K562 (cell line): ENCODE data around the gene NOM1. TPM values are rescaled to one million over a fixed set of nuclear protein-coding genes. Genes with fewer than 3 reads are reported as not detected.

Experiments used
- ARHGAP35 ChIP-seq: fragments of 450-650 bp; IDR thresholded peaks from 2 replicates; pipeline ENCODE4 v1.6.1; 2018; ENCODE audit not compliant: partially characterized antibody
- ELF4 ChIP-seq: fragments of 450-650 bp; formaldehyde crosslinking; IDR thresholded peaks from 2 replicates; pipeline ENCODE4 v1.4.0; 2022; ENCODE audit warnings: missing genetic modification characterization
- GTF2F1 ChIP-seq: IDR thresholded peaks from 2 replicates; pipeline ENCODE4 v1.6.1; 2011; ENCODE audit warnings: low read depth, low read length, improper control_type of control experiment
- KDM5B ChIP-seq: fragments of 200-600 bp; sonication (generic); IDR thresholded peaks from 2 replicates; pipeline ENCODE4 v1.6.1; 2012; ENCODE audit warnings: low read depth, mild to moderate bottlenecking, moderate library complexity, low read length, control low read depth, inconsistent platforms; ENCODE audit not compliant: insufficient replicate concordance
- PTTG1 ChIP-seq: fragments of 450-650 bp; IDR thresholded peaks from 2 replicates; pipeline ENCODE4 v1.6.1; 2016; ENCODE audit warnings: low read depth, mild to moderate bottlenecking, missing genetic modification characterization, missing compliant biosample characterization
- SMARCE1 ChIP-seq: fragments of 450-650 bp; IDR thresholded peaks from 2 replicates; pipeline ENCODE4 v1.7.1; 2016; ENCODE audit warnings: mild to moderate bottlenecking
- TBP ChIP-seq: optimal IDR thresholded peaks from 2 replicates; pipeline ENCODE3; 2011; ENCODE audit warnings: low read depth, low read length, improper control_type of control experiment
- ZNF274 ChIP-seq: IDR thresholded peaks from 2 replicates; pipeline ENCODE4 v1.6.1; 2011; ENCODE audit warnings: low read depth, mild to moderate bottlenecking, low read length, moderate library complexity, borderline replicate concordance
- polyA plus RNA-seq, 8 experiments: library from polyadenylated mRNA; depleted of rRNA in 4 of 8; stranded (reverse) in 5 of 8; unstranded in 3 of 8; fragments of >200 nt; fragmentation: Nextera tagmentation in 2 of 8; fragmentation: Illumina TruSeq in 1 of 8; extraction: Ambion mirVana in 2 of 8; extraction: Trizol in 1 of 8; gene quantifications; 2 replicates each; pipeline versions ENCODE4 v1.2.1 to v1.2.3, GENCODE V29; 2011 to 2014; ENCODE audit warnings: inconsistent platforms in 1 of 8, missing spikeins in 1 of 8
- total RNA-seq, 7 experiments: library from RNA; depleted of rRNA in 6 of 7; stranded (reverse); fragments of >200 nt in 6 of 7; fragmentation: Illumina TruSeq in 2 of 7; extraction: Trizol in 2 of 7; gene quantifications; 2 replicates each; pipeline versions ENCODE4 v1.2.1 to v1.2.3, GENCODE V29; 2011 to 2021; ENCODE audit warnings: low replicate concordance in 1 of 7
- TF ChIP-seq, protein P1 (sequence below): fragments of 450-650 bp; formaldehyde crosslinking; IDR thresholded peaks from 2 replicates; pipeline ENCODE4 v1.4.0; 2022; ENCODE audit warnings: missing genetic modification characterization
- TF ChIP-seq, protein P2 (sequence below): fragments of 450-650 bp; IDR thresholded peaks from 2 replicates; pipeline ENCODE4 v1.6.1; 2018; ENCODE audit not compliant: partially characterized antibody
- TF ChIP-seq, protein P3 (sequence below): fragments of 450-650 bp; IDR thresholded peaks from 2 replicates; pipeline ENCODE4 v1.6.1; 2016; ENCODE audit warnings: low read depth
- TF ChIP-seq, protein P4 (sequence below): fragments of 250-450 bp; sonication (Bioruptor Pico); IDR thresholded peaks from 2 replicates; pipeline ENCODE4 v1.8.0; 2021; ENCODE audit warnings: moderate library complexity, mild to moderate bottlenecking, inconsistent platforms
- TF ChIP-seq, protein P5 (sequence below): IDR thresholded peaks from 2 replicates; pipeline ENCODE4 v1.6.1; 2016; ENCODE audit warnings: missing genetic modification characterization, missing compliant biosample characterization

NOM1 gene
- total and polyA plus RNA-seq, 9 of the 15 experiments (the other 6 are each of a cell fraction or from before 2014, with no cell fraction given), result 6.8 to 47.3 (median 37.4) TPM

DNA sequence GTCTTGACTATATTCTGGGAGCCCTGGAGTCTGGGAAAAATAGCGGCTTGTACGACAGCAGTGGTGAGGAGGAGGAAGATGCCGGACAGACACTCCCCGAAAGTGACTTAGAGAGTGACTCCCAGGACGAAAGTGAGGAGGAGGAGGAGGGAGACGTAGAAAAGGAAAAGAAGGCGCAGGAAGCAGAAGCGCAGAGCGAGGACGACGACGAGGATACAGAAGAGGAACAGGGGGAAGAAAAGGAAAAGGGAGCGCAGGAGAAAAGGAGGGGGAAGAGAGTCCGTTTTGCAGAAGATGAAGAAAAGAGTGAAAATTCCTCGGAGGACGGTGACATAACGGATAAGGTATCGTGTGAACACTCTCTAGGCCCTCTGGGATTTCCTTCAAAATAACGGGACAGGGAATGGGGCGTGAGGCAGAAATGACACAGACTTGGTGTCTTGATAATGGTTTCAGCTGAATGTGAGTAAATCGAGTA, 908 bp downstream of the NOM1 start (continued):
- TF ChIP-seq, protein P1, sequence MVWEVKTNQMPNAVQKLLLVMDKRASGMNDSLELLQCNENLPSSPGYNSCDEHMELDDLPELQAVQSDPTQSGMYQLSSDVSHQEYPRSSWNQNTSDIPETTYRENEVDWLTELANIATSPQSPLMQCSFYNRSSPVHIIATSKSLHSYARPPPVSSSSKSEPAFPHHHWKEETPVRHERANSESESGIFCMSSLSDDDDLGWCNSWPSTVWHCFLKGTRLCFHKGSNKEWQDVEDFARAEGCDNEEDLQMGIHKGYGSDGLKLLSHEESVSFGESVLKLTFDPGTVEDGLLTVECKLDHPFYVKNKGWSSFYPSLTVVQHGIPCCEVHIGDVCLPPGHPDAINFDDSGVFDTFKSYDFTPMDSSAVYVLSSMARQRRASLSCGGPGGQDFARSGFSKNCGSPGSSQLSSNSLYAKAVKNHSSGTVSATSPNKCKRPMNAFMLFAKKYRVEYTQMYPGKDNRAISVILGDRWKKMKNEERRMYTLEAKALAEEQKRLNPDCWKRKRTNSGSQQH (CRISPR knock-in tag), result 0 out of 2 replicates have a peak, but pooled peaks have one; percentile 55
- peak; percentile 54 for TF ChIP-seq SMARCE1
- TF ChIP-seq GTF2F1, result no peak
- TF ChIP-seq TBP, result peak; percentile 19
- TF ChIP-seq, protein P2, sequence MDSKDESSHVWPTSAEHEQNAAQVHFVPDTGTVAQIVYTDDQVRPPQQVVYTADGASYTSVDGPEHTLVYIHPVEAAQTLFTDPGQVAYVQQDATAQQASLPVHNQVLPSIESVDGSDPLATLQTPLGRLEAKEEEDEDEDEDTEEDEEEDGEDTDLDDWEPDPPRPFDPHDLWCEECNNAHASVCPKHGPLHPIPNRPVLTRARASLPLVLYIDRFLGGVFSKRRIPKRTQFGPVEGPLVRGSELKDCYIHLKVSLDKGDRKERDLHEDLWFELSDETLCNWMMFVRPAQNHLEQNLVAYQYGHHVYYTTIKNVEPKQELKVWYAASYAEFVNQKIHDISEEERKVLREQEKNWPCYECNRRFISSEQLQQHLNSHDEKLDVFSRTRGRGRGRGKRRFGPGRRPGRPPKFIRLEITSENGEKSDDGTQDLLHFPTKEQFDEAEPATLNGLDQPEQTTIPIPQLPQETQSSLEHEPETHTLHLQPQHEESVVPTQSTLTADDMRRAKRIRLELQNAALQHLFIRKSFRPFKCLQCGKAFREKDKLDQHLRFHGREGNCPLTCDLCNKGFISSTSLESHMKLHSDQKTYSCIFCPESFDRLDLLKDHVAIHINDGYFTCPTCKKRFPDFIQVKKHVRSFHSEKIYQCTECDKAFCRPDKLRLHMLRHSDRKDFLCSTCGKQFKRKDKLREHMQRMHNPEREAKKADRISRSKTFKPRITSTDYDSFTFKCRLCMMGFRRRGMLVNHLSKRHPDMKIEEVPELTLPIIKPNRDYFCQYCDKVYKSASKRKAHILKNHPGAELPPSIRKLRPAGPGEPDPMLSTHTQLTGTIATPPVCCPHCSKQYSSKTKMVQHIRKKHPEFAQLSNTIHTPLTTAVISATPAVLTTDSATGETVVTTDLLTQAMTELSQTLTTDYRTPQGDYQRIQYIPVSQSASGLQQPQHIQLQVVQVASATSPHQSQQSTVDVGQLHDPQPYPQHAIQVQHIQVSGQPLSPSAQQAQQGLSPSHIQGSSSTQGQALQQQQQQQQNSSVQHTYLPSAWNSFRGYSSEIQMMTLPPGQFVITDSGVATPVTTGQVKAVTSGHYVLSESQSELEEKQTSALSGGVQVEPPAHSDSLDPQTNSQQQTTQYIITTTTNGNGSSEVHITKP, result no peak
- TF ChIP-seq, protein P3, sequence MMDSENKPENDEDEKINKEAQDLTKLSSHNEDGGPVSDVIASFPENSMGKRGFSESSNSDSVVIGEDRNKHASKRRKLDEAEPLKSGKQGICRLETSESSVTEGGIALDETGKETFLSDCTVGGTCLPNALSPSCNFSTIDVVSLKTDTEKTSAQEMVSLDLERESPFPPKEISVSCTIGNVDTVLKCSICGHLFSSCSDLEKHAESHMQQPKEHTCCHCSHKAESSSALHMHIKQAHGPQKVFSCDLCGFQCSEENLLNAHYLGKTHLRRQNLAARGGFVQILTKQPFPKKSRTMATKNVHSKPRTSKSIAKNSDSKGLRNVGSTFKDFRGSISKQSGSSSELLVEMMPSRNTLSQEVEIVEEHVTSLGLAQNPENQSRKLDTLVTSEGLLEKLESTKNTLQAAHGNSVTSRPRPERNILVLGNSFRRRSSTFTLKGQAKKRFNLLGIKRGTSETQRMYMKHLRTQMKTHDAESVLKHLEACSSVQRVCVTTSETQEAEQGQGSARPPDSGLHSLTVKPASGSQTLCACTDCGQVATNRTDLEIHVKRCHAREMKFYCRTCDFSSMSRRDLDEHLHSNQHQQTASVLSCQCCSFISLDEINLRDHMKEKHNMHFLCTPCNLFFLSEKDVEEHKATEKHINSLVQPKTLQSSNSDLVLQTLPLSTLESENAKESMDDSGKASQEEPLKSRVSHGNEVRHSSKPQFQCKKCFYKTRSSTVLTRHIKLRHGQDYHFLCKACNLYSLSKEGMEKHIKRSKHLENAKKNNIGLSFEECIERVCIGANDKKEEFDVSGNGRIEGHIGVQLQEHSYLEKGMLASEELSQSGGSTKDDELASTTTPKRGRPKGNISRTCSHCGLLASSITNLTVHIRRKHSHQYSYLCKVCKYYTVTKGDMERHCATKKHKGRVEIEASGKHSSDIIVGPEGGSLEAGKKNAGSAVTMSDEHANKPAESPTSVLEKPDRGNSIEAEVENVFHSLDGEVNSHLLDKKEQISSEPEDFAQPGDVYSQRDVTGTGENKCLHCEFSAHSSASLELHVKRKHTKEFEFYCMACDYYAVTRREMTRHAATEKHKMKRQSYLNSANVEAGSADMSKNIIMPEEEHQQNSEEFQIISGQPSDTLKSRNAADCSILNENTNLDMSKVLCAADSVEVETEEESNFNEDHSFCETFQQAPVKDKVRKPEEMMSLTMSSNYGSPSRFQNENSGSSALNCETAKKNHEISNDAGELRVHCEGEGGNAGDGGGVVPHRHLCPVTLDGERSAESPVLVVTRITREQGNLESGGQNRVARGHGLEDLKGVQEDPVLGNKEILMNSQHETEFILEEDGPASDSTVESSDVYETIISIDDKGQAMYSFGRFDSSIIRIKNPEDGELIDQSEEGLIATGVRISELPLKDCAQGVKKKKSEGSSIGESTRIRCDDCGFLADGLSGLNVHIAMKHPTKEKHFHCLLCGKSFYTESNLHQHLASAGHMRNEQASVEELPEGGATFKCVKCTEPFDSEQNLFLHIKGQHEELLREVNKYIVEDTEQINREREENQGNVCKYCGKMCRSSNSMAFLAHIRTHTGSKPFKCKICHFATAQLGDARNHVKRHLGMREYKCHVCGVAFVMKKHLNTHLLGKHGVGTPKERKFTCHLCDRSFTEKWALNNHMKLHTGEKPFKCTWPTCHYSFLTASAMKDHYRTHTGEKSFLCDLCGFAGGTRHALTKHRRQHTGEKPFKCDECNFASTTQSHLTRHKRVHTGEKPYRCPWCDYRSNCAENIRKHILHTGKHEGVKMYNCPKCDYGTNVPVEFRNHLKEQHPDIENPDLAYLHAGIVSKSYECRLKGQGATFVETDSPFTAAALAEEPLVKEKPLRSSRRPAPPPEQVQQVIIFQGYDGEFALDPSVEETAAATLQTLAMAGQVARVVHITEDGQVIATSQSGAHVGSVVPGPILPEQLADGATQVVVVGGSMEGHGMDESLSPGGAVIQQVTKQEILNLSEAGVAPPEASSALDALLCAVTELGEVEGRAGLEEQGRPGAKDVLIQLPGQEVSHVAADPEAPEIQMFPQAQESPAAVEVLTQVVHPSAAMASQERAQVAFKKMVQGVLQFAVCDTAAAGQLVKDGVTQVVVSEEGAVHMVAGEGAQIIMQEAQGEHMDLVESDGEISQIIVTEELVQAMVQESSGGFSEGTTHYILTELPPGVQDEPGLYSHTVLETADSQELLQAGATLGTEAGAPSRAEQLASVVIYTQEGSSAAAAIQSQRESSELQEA, result peak; percentile 56; the same call in 1 of the 2 replicates
- TF ChIP-seq, protein P4, sequence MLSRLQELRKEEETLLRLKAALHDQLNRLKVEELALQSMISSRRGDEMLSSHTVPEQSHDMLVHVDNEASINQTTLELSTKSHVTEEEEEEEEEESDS, result no peak
- TF ChIP-seq, protein P5, sequence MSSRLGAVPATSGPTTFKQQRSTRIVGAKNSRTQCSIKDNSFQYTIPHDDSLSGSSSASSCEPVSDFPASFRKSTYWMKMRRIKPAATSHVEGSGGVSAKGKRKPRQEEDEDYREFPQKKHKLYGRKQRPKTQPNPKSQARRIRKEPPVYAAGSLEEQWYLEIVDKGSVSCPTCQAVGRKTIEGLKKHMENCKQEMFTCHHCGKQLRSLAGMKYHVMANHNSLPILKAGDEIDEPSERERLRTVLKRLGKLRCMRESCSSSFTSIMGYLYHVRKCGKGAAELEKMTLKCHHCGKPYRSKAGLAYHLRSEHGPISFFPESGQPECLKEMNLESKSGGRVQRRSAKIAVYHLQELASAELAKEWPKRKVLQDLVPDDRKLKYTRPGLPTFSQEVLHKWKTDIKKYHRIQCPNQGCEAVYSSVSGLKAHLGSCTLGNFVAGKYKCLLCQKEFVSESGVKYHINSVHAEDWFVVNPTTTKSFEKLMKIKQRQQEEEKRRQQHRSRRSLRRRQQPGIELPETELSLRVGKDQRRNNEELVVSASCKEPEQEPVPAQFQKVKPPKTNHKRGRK (tag), result peak; percentile 90
- TF ChIP-seq ZNF274, result no peak
- no peak for TF ChIP-seq PTTG1 (tag)
- no peak for TF ChIP-seq KDM5B
- TF ChIP-seq ARHGAP35, result peak; percentile 15
- TF ChIP-seq ELF4 (CRISPR knock-in tag), result peak; percentile 76; the same call in 1 of the 2 replicates
